Stimulated activated CD8-positive, alpha-beta memory T cell treated with anti-CD3 and anti-CD28 coated beads, Interleukin-7, amount 100 ng/mL, for 4 hours (primary cell): ENCODE data around the gene RNASET2.
"Not testable (repeated sequence)": the region's sequence is repeated elsewhere in the genome, so short reads cannot be mapped to it uniquely, and the experiment has no call there.

Source experiments
- DNase-seq, 2 donors: peaks; one replicate each; pipeline ENCODE4 v3.0.0-alpha.2; 2020; ENCODE audit warnings: low read depth in 2 of 2

Gene RNASET2

DNA sequence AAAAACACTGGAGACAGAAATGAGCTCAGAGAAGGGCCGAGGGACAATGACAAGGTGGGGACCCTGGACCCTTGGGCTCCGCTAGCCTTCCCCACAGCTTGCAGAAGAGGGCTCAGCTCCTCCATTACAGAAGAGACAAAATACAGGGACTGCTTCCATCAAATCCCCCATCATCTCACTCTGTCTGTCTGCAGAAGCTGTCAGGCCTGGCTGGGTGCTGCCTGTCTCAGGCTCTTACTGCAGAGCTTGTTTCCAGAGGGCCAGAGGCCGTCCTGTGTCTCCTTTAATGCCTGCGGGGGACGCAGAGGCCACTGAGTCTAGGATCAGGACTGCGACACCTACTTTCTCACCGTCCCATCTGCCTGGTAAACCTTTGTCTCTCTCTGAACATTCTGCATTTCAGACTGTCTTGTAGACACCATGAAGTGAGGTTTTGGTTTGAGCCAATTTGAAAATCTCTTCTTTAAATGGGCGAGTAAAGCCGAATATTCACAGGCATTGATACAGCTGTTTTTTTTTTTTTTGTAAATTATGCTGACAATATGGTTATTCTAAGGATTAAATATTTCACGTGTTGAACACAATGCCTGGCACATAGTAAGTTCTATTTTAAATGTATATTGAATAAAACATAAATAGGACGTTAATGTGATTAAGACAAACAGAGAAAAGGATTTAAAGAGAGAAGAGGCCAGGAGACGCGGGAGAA lies 28.3 kb downstream of the RNASET2 start:
- no peak for DNase-seq

DNA sequence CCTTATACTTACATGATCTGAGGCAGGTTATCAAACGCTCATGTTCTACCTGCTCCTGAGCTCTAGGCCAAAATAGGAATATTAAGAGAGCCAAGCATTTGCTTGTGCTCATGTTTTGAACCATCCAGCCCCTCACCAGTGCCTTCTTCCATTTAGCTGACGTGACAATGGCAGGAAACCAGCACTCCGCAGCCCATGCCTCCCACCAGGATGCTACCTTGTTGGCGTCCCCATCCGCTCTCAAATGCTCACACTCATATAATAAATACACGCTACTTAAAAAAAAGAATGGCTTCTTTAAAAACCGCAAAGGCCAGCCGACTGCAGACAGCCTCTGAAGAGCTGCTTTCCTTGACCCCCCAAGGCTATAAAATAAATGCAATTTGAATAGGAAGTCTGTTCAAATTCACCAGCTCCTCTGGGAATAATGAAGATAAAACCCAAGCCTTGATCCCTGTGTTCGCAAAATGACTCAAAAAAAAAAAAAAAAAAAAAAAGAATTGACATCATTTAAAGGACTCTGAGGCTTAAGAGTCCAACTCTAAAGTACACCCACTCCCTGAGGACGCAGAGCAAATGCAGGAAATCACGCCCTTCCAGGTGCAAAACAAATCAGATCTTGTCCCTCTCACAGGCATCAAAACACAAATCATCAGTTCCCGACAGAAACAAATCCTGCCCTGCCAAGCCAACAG lies 29.0 kb downstream of the RNASET2 start:
- DNase-seq: no peak

- DNase-seq: no peak
These were observed 29.6 kb downstream of the RNASET2 start for GRCh38 chr6:166926748-166927147.

DNA sequence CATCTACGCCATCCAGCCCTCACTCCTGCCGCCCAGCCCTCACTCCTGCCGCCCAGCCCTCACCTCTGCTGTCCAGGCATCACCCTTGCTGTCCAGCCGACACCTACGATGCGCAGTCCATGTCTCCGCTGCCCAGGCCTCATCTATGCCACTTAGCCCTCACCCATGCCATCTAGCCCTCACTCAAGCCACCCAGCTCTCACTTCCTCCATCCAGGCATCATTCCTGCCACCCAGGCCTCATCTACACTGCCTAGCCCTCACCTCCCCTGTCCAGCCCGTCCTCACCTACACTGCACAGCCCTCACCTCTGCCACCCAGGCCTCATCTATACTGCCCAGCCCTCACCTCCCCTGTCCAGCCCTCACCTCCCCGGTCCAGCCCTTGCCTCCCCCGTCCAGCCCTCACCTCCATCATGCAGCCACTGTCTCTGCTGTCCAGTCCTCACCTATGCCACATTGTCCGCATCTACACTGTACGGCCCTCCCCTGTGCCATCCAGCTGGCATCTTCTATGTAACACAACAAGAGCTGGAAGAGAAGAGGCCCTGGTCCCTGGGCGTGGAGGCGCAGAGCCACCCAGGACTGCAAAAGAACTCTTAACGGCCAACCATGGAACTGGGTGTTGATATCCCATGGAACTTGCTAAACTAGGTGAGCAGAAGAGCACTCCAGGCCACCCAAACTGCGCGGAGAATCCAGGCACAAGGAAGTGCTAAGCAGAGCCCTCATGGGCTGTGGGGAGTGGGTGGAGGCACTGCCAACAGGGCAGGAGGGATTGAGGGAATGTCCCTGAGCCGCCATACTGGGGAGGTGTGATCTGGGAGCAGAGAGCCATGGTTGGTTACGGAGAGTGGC lies 31.0 kb downstream of the RNASET2 start:
- no peak for DNase-seq

GRCh38 chr6:166924531-166924930 lies 31.8 kb downstream of the RNASET2 start:
- DNase-seq: no peak

DNA sequence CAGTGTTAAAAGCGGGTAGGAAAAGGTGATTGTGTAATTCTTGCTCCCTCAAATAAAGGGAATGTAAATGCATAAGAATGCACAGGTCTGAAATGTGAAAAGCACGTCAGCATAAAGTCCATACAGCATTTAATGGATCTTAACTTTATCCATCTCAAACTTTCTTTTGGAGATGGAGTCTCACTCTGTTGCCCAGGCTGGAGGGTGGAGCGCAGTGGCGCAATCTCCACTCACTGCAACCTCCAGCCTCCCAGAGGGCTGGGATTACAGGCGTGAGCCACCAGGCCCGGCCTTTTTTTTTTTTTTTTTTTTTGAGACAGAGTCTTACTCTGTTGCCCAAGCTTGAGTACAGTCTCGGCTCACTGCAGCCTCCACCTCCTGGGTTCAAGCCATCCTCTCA lies 33.4 kb downstream of the RNASET2 start:
- DNase-seq: no peak

- no peak for DNase-seq
These were observed 34.8 kb downstream of the RNASET2 start for GRCh38 chr6:166921570-166921969.

DNA sequence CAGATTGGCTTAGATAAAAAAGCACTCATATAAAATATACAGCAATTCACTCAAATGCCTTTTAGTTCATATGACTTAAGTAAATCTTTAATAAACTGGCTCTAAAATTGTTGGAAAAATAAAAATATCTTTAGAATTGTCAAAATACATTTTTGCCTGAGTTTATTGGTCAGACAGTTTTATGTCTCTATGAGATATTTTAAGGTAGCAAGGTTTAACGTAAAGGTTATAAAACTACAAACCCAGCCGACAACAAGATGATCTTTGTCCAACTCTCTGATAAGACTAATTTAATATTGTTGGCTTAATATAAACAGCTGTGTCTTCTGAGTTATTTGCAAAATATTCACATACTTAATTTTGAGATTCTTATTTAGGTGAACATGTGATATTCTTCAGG lies 39.5 kb downstream of the RNASET2 start:
- no peak for DNase-seq

- not testable (repeated sequence) for DNase-seq
These were observed 40.9 kb downstream of the RNASET2 start for GRCh38 chr6:166915484-166915883.

DNA sequence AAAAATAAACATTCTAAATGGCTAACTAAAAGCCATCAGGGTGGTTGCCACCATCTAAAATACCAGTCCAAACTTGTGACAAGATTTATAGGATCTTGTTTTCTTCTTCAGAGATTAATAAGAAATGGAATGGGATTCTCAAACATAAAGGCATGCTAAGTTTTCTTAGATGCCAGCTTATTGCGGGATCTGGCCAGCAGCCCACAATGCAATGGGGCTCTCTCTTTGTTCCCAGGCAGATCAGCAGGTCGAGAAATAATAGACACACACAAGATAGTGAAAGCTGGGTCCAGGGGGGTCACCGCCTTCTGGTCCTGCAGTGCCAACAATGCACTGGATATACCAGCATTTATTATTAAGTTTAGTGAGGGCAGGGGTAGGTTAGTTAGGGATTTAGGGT lies 41.4 kb downstream of the RNASET2 start:
- not testable (repeated sequence) for DNase-seq

GRCh38 chr6:166911248-166911677 lies 45.1 kb downstream of the RNASET2 start:
- no peak for DNase-seq

DNA sequence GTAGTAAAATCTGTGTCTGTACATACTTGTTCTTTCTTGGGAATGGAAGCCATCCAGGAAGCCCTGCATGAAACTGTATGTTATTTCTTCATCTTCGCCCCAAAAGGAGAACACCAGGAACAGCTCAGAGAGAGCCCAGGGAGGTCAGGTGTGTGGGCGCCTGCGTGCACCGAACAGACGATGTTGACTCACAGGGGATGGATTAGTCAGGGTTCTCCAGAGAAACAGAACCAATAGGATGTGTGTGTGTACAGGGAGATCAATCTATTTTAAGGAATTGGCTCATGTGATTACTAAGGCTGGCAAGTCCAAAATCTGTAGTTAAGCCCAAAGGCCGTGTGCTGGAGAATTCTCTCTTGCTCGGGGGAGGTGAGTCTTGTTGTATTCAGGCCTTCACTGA lies 45.7 kb downstream of the RNASET2 start:
- no peak for DNase-seq

GRCh38 chr6:166908811-166909210 lies 47.5 kb downstream of the RNASET2 start:
- DNase-seq: no peak

- DNase-seq: no peak
These were observed 48.2 kb downstream of the RNASET2 start for GRCh38 chr6:166907871-166908806.

- DNase-seq: no peak
These were observed 48.9 kb downstream of the RNASET2 start for GRCh38 chr6:166907373-166907841.

GRCh38 chr6:166906376-166907044 lies 49.8 kb downstream of the RNASET2 start:
- no peak for DNase-seq

DNA sequence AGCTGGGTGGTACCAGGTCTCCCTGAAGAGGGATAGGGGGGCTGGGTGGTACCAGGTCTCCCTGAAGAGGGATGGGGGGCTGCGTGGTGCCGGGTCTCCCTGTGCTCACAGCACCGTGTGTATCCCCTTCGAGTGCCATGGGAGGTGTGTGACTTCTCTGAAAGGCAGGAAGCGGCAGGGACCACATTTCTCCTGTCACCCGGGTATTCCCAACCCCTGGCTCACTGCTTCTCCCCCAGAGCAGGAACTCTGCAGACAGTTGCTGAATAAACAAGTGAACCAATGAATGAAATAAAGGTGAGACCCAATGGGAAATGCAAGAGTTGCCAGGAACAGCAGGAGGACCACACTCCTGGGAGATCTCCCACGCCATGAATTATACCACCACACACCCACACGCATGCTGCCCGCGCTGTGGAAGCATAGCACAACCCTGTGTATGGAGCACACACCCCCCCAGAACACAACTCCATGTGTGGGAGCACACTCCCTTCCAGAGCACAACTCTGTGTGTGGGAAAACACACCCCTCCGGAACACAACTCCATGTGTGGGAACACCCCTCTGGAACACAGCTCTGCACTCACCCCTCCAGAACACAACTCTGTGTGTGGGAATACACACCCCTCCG lies 50.7 kb downstream of the RNASET2 start:
- no peak for DNase-seq

GRCh38 chr6:166905013-166905412 lies 51.3 kb downstream of the RNASET2 start:
- DNase-seq: no peak

GRCh38 chr6:166904101-166904746 lies 52.1 kb downstream of the RNASET2 start:
- no peak for DNase-seq

DNA sequence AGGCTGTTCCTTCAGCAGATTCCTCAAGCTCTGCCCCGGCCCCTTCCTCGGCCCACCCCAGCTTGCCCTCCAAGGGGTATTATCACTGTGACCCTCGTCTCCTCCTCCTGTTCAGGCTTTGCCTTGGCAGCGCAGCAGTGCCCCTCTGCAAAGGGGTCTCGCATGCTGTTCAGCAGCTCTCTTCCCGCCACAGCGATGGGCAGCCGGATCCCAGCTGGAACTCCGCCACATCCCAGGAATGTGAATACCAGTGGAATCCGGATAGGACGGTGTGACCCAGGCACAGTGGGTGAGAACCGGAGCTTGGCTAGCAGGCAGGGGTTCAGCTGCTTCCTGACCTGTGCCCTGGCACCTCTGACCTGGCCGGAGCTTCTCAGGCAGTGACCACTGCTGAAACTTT lies 52.9 kb downstream of the RNASET2 start:
- DNase-seq: no peak
